GM13976 (cell line): ENCODE data around the gene GDI2.

ENCODE experiments used
- DNase-seq: peaks from one replicate; pipeline ENCODE4 v3.0.0; 2012; ENCODE audit warnings: low spot score
- CTCF ChIP-seq: IDR thresholded peaks from 2 replicates; pipeline ENCODE4 v1.5.1; 2012; ENCODE audit warnings: borderline replicate concordance, mild to moderate bottlenecking; ENCODE audit not compliant: insufficient read depth; ENCODE audit errors: extremely low read depth, missing control alignments, control extremely low read depth
- in situ Hi-C: fragments of 300-500 bp; cut with MboI; formaldehyde crosslinking; loops from one replicate; pipeline ENCODE4 v1.12.0; 2022; ENCODE audit warnings: low sequenced_read_pairs, mixed read lengths, inconsistent platforms; ENCODE audit not compliant: unreplicated experiment

GDI2 gene

GRCh38 chr10:5806745-5807144, 6.5 kb downstream of the GDI2 start:
- DNase-seq: no peak
- TF ChIP-seq CTCF: no peak
- in situ Hi-C loops: no loop called here

GRCh38 chr10:5805711-5806110, 7.5 kb downstream of the GDI2 start:
- DNase-seq: no peak

GRCh38 chr10:5805260-5805659, 8.0 kb downstream of the GDI2 start:
- no peak for DNase-seq
- no peak for TF ChIP-seq CTCF
- in situ Hi-C loops: no loop called here

More at GRCh38 chr10:5805711-5806110, 7.5 kb downstream of the GDI2 start:
- in situ Hi-C loops: no loop called here
- no peak for TF ChIP-seq CTCF

- no peak for TF ChIP-seq CTCF
- DNase-seq: no peak
These were observed 8.8 kb downstream of the GDI2 start for GRCh38 chr10:5804386-5804785.

GRCh38 chr10:5800782-5801181, 12.5 kb downstream of the GDI2 start:
- DNase-seq: no peak
- in situ Hi-C loops: no loop called here
- TF ChIP-seq CTCF: no peak

More at GRCh38 chr10:5804386-5804785, 8.8 kb downstream of the GDI2 start:
- in situ Hi-C loops: no loop called here

- TF ChIP-seq CTCF: no peak
- DNase-seq: no peak
- in situ Hi-C loops: no loop called here
These were observed 19.0 kb downstream of the GDI2 start for GRCh38 chr10:5794236-5794635.

GRCh38 chr10:5789626-5790025, 23.6 kb downstream of the GDI2 start:
- in situ Hi-C loops: no loop called here
- no peak for DNase-seq
- no peak for TF ChIP-seq CTCF
